Tibial nerve (tissue), 4 donors: ENCODE results near the gene ARID1B. TPM values are rescaled to one million over a fixed set of nuclear protein-coding genes. Genes with fewer than 3 reads are reported as not detected.

Experiments
- DNase-seq, 2 donors: peaks; one replicate each; pipeline ENCODE4 v3.0.0-alpha.2; 2019; ENCODE audit warnings: low spot score in 2 of 2
- H3K27ac ChIP-seq, 4 donors: fragments of 200-600 bp; sonication (generic) in 3 of 4; one replicate each; pipeline ENCODE4 v1.5.1; 2017 to 2019; ENCODE audit warnings: mild to moderate bottlenecking in 1 of 4
- H3K27me3 ChIP-seq, 2 donors: fragments of 200-600 bp; sonication (generic) in 1 of 2; one replicate each; pipeline versions ENCODE4 v1.5.1 to v1.6.0; 2017 to 2019
- H3K36me3 ChIP-seq, 3 donors: fragments of 200-600 bp; sonication (generic); one replicate each; pipeline ENCODE4 v1.5.1; 2018 to 2019
- H3K4me1 ChIP-seq, 4 donors: fragments of 200-600 bp; sonication (generic) in 3 of 4; one replicate each; pipeline ENCODE4 v1.5.1; 2017 to 2019
- H3K4me3 ChIP-seq, 4 donors: fragments of 200-600 bp; sonication (generic) in 3 of 4; one replicate each; pipeline ENCODE4 v1.5.1; 2017 to 2019; ENCODE audit warnings: mild to moderate bottlenecking in 1 of 4, moderate library complexity in 1 of 4
- H3K9me3 ChIP-seq, 4 donors: fragments of 200-600 bp; sonication (generic) in 3 of 4; one replicate each; pipeline ENCODE4 v1.5.1; 2017 to 2019
- EP300 ChIP-seq, 2 donors: sonication (generic); formaldehyde crosslinking; IDR thresholded peaks; one replicate each; pipeline ENCODE4 v1.6.1; 2017; ENCODE audit warnings: antibody characterized with exemption in 2 of 2, mild to moderate bottlenecking in 1 of 2
- POLR2A ChIP-seq, 2 donors: fragments of 450-650 bp; IDR thresholded peaks; one replicate each; pipeline ENCODE4 v1.6.1; 2017; ENCODE audit warnings: antibody characterized with exemption in 2 of 2, mild to moderate bottlenecking in 2 of 2, moderate library complexity in 2 of 2
- WGBS, 2 donors: methylation state at CpG; one replicate each; pipeline ENCODE4 v1.1.5; 2018; 5-methylcytosine and 5-hydroxymethylcytosine counted together
- total RNA-seq, 4 donors: library from RNA; depleted of rRNA; stranded (reverse); fragments of >200 nt; gene quantifications; one replicate each; pipeline ENCODE4 v1.1.0, GENCODE V29; 2016
- TF ChIP-seq, protein P1 (sequence below), 5 experiments: fragments of 200-600 bp in 3 of 5; fragments of 450-650 bp in 2 of 5; sonication (generic) in 3 of 5; IDR thresholded peaks; one replicate each; pipeline ENCODE4 v1.5.1; 2016 to 2019; ENCODE audit warnings: antibody characterized with exemption in 5 of 5, mild to moderate bottlenecking in 3 of 5, moderate library complexity in 2 of 5

The ARID1B gene
- total RNA-seq, 4 donors from 2014 or later: 91.5 to 123 (median 110) TPM

DNA sequence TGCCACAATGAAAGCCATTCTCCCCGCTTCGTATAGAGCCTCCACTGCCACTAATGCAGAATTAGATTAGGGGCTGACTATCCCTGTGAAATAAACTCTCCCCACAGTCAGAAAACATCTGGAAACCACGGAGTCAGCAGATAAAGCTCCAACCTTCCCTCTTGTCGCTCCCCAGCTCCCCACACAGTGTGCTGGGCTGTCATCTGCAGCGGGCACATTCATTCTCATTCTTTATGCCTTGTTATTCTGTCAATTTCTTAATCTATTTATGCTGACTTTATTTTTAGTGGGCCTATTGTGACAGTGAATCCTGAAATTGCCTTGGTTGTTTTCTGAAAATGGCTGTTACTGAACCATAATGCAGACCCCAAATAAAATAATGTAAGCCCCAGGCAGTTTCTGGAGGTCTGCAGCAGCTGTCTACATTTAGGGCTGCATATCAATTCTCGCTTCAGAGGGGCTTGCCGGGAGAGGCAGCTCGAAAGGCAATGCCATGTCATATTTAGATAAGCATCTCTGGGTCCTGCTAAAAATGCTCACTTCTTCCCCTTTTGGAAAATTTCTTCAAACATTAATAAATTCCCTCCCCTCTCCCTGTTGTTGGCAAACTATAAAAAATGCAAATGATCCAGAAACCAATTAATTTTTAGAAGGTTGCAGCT is 474.5 kb downstream of the ARID1B start:
- 77 to 78% methylated on average over 8 of the region's 8 CpGs for WGBS, 2 donors
- H3K4me3 ChIP-seq: no peak overlapping the region
- no peak for TF ChIP-seq POLR2A (IDR thresholded peaks at IDR 0.05)
- TF ChIP-seq EP300 (IDR thresholded peaks at IDR 0.05): no peak
- DNase-seq: no peak
- no peaks in the 10 kb centered on the region for H3K36me3 ChIP-seq
- H3K27me3 ChIP-seq: no peaks in the 10 kb centered on the region
- H3K9me3 ChIP-seq: peaks cover 0 to 2% (median 0%) of the 10 kb centered on the region in 4 donors
- no peaks in the 10 kb centered on the region for H3K4me1 ChIP-seq
- H3K27ac ChIP-seq: no peak overlapping the region

DNA sequence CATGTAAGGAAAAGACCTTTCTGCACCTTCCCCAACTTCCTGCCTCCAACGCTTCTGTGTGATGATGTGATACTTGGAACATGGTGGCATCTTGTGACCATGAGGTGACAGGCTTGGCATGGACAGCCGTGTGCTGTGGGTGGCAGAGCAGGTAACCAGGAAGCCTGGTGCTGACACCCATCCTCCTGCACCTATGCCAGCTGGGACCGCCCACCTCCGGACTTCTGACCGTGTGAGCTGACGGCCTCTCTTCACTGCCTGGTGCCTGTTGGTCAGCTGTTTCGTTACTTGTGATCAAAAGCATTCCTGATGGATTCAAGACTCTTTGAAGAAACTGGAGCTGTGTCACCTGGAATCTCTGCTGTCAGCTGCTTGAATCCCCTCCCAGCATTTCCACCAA is 475.8 kb downstream of the ARID1B start:
- Histone ChIP-seq H3K4me3 (no peak overlapping the region), H3K27ac (no peak overlapping the region), H3K27me3 (no peaks in the 10 kb centered on the region), H3K9me3 (no peaks in the 10 kb centered on the region), H3K36me3 (no peaks in the 10 kb centered on the region), H3K4me1 (no peaks in the 10 kb centered on the region)
- no peak for DNase-seq
- WGBS, 2 donors: 73 to 83% methylated on average over 7 of the region's 7 CpGs
- TF ChIP-seq POLR2A (IDR thresholded peaks at IDR 0.05) (no peak), EP300 (IDR thresholded peaks at IDR 0.05) (no peak)
- TF ChIP-seq, protein P1, sequence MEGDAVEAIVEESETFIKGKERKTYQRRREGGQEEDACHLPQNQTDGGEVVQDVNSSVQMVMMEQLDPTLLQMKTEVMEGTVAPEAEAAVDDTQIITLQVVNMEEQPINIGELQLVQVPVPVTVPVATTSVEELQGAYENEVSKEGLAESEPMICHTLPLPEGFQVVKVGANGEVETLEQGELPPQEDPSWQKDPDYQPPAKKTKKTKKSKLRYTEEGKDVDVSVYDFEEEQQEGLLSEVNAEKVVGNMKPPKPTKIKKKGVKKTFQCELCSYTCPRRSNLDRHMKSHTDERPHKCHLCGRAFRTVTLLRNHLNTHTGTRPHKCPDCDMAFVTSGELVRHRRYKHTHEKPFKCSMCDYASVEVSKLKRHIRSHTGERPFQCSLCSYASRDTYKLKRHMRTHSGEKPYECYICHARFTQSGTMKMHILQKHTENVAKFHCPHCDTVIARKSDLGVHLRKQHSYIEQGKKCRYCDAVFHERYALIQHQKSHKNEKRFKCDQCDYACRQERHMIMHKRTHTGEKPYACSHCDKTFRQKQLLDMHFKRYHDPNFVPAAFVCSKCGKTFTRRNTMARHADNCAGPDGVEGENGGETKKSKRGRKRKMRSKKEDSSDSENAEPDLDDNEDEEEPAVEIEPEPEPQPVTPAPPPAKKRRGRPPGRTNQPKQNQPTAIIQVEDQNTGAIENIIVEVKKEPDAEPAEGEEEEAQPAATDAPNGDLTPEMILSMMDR (IDR thresholded peaks at IDR 0.05): no peak

DNA sequence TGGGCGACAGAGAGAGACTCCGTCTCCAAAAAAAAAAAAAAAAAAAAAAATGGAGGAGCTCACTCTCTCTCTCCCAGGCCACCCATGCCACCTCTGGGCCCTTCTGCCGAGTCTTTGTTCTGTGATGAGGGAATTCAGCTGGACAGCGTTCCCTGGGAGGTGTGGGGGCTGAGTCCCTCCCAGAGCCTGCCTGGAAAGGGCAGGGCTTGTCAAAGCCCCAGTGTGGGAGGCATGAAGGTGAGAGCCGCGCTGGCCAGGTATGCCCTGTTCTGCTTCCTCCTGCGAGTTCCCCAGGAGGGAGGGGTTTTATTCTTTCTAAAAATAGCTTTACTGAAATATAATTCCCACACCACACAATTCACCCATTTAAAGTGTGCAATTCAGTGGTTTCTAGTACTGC is 476.5 kb downstream of the ARID1B start:
- DNase-seq: no peak
- TF ChIP-seq, protein P1 (IDR thresholded peaks at IDR 0.05): no peak
- TF ChIP-seq POLR2A (IDR thresholded peaks at IDR 0.05) (no peak), EP300 (IDR thresholded peaks at IDR 0.05) (no peak)
- H3K36me3 ChIP-seq: no peaks in the 10 kb centered on the region
- H3K27ac ChIP-seq: no peak overlapping the region
- no peaks in the 10 kb centered on the region for H3K4me1 ChIP-seq
- no peaks in the 10 kb centered on the region for H3K27me3 ChIP-seq
- H3K4me3 ChIP-seq: no peak overlapping the region
- WGBS, 2 donors: 85 to 87% methylated on average over 7 of the region's 7 CpGs
- no peaks in the 10 kb centered on the region for H3K9me3 ChIP-seq

DNA sequence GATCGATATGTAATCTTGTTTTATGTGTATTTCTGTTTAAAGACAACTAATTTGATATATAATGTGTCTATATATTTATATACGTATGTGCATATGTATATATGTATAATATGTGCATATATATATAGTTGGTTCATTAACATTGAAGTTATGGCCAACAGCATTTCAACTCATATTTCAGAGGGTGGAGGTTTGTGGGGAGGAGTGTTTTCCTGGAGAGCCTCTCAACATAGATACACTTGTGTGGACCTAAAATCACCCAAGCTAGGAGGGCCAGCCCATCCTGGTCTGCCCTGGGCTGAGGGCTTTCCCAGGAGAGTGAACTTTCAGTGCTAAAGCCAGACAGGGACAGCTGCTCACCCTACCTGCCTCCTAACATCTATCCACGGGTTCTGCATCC is 477.4 kb downstream of the ARID1B start:
- Histone ChIP-seq H3K4me3 (no peak overlapping the region), H3K9me3 (no peaks in the 10 kb centered on the region), H3K27ac (no peak overlapping the region), H3K4me1 (no peaks in the 10 kb centered on the region), H3K36me3 (no peaks in the 10 kb centered on the region), H3K27me3 (no peaks in the 10 kb centered on the region)
- TF ChIP-seq, protein P1 (IDR thresholded peaks at IDR 0.05): no peak
- TF ChIP-seq EP300 (IDR thresholded peaks at IDR 0.05) (no peak), POLR2A (IDR thresholded peaks at IDR 0.05) (no peak)
- DNase-seq: no peak
- WGBS, 2 donors: 88 to 90% methylated on average over 3 of the region's 3 CpGs

DNA sequence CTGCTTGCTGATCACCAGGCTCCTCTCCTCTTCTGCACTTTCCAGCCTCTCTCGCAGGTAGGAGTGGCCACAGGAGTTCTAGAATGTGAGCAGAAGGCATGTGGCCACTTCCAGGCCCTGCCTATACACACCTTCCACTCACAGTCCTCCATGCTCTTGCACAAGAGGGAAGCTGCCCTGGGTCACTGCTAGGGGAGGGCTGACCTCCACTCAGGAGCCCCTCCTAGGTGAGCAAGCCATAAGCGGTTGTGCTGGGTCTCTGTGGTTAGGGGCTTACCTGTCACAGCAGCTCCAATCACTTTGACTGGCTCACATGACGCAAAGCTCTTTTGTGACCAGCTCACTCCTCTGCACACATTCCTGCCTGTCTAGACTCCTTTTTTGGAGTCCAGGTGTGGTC is 477.9 kb downstream of the ARID1B start:
- no peaks in the 10 kb centered on the region for H3K27me3 ChIP-seq
- no peak overlapping the region for H3K4me3 ChIP-seq
- 92 to 93% methylated on average over 2 to 3 of the region's 3 CpGs for WGBS, 2 donors
- H3K27ac ChIP-seq: no peak overlapping the region
- H3K36me3 ChIP-seq: no peaks in the 10 kb centered on the region
- no peaks in the 10 kb centered on the region for H3K9me3 ChIP-seq
- no peaks in the 10 kb centered on the region for H3K4me1 ChIP-seq
- no peak for TF ChIP-seq EP300 (IDR thresholded peaks at IDR 0.05)
- TF ChIP-seq POLR2A (IDR thresholded peaks at IDR 0.05): no peak
- TF ChIP-seq, protein P1 (IDR thresholded peaks at IDR 0.05): no peak
- DNase-seq: no peak
